ENCODE data around the gene APOF.
"Not testable (repeated sequence)": the region's sequence is repeated elsewhere in the genome, so short reads cannot be mapped to it uniquely, and the experiment has no call there.

The APOF gene

GRCh38 chr12:56337753-56338251 is 24.9 kb downstream of the APOF start:
- no peak for DNase-seq (ENCODE audit: low spot score)
- in situ Hi-C loops (cut with MboI; ENCODE audit: low sequenced_read_pairs, unreplicated experiment) = no loop called here
- no peak for TF ChIP-seq CTCF (IDR thresholded peaks at IDR 0.05; ENCODE audit: borderline replicate concordance, control extremely low read depth, extremely low read depth, insufficient read depth, missing control alignments)

GRCh38 chr12:56336361-56337167 is 26.1 kb downstream of the APOF start:
- no peak for TF ChIP-seq CTCF (IDR thresholded peaks at IDR 0.05; ENCODE audit: borderline replicate concordance, control extremely low read depth, extremely low read depth, insufficient read depth, missing control alignments)
- DNase-seq (ENCODE audit: low spot score) = peak; percentile 54

GRCh38 chr12:56335527-56335926 is 27.1 kb downstream of the APOF start:
- DNase-seq (ENCODE audit: low spot score); in situ Hi-C loops (cut with MboI; ENCODE audit: low sequenced_read_pairs, unreplicated experiment): not testable (repeated sequence)

More at GRCh38 chr12:56336361-56337167, 26.1 kb downstream of the APOF start:
- in situ Hi-C loops (cut with MboI; ENCODE audit: low sequenced_read_pairs, unreplicated experiment) = no loop called here

- in situ Hi-C loops (cut with MboI; ENCODE audit: low sequenced_read_pairs, unreplicated experiment) = no loop called here
- DNase-seq (ENCODE audit: low spot score) = no peak
- no peak for TF ChIP-seq CTCF (IDR thresholded peaks at IDR 0.05; ENCODE audit: borderline replicate concordance, control extremely low read depth, extremely low read depth, insufficient read depth, missing control alignments)
Measured at GRCh38 chr12:56334490-56334793, 28.2 kb downstream of the APOF start.

GRCh38 chr12:56333679-56334489 is 28.8 kb downstream of the APOF start, which contains the start of gene PAN2:
Gene PAN2, minus strand, starts transcription at chr12:56334000. Its CDS starts 906 bp downstream, at chr12:56333094.
- in situ Hi-C loops (cut with MboI; ENCODE audit: low sequenced_read_pairs, unreplicated experiment) = no loop called here
- TF ChIP-seq CTCF (IDR thresholded peaks at IDR 0.05; ENCODE audit: borderline replicate concordance, control extremely low read depth, extremely low read depth, insufficient read depth, missing control alignments) = peak; percentile 32
- DNase-seq (ENCODE audit: low spot score) = peak; percentile 97

- DNase-seq (ENCODE audit: low spot score) = peak; percentile 34
- no peak for TF ChIP-seq CTCF (IDR thresholded peaks at IDR 0.05; ENCODE audit: borderline replicate concordance, control extremely low read depth, extremely low read depth, insufficient read depth, missing control alignments)
- in situ Hi-C loops (cut with MboI; ENCODE audit: low sequenced_read_pairs, unreplicated experiment) = no loop called here
Measured at GRCh38 chr12:56333197-56333678, 29.4 kb downstream of the APOF start.

All from GM13976 (cell line).